Erythroblast (primary cell): ENCODE data around the gene HDAC3.

Experiments used
- GATA1 ChIP-seq: IDR thresholded peaks from 2 replicates; pipeline ENCODE4 v1.6.1; 2011; ENCODE audit warnings: low read depth, mild to moderate bottlenecking, control low read depth, low read length, moderate library complexity
- POLR2A ChIP-seq: IDR thresholded peaks from 2 replicates; pipeline ENCODE4 v1.6.1; 2011; ENCODE audit warnings: mild to moderate bottlenecking, low read length

DNA sequence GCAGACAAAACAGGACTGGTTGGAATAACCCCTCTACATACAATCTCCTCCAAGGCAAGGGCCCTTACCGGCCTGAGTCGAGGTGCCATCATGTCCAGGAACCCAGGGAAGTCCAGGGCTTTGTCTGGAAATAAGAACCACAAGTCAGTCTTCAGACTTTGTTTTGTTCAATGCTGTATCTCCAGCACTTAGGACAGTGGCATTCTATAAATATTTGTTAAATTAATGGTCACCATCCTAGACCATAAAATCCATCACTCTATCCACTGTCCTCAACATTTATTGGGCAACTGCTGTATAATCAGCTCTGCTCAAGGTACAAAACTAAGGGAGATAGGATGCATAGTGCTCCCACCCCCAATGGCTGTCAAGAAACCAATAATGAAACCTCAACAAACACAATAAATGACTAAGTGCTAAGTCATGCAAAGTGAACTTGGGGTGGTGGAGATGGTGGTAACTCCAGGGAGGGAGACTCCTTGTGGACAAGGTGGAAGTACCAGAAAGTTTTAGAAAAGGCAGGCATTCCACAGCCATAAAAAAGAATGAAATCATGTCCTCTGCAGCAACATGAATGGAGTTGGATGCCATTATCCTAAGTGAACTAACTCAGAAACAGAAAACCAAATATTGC, 5.1 kb upstream of the HDAC3 start:
- TF ChIP-seq GATA1 = no peak
- no peak for TF ChIP-seq POLR2A
